DMS114 treated with DMSO at 0.1 percent for 48 hours (cell line): ENCODE data around the gene PPIP5K1.
A peak's percentile ranks its signal among the peaks of the same experiment; 100 is the strongest.

Source experiments
- DNase-seq: peaks from one replicate; lab custom pipeline; 2025; ENCODE audit not compliant: unreplicated experiment; lab: John Stamatoyannopoulos, UW

The PPIP5K1 gene

GRCh38 chr15:43492673-43493601 lies 97.1 kb downstream of the PPIP5K1 start, which contains the start of gene TP53BP1:
Gene TP53BP1 (minus strand): TSS chr15:43493156. CDS start chr15:43493043, 113 bp downstream.
- DNase-seq = peak; percentile 94

GRCh38 chr15:43492266-43492665 lies 97.7 kb downstream of the PPIP5K1 start:
- no peak for DNase-seq

DNA sequence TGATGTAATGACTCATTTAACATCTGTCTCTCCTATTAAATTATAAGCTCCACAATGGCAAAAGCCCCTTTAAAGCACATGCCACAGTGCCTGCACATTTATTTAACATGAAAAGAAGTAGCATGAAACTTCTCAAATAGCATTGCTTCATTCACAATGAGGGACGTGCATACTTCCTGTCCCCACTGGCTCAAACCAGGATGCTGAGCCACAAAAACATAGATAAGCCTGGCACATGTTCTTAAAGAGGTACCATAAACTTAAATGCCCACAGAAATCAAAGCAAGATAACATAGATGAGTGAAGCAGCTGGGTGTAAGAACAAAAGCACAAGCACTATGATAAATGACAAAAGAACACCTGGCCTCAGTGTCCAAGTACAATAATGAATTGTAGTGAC lies 100.8 kb downstream of the PPIP5K1 start:
- no peak for DNase-seq

DNA sequence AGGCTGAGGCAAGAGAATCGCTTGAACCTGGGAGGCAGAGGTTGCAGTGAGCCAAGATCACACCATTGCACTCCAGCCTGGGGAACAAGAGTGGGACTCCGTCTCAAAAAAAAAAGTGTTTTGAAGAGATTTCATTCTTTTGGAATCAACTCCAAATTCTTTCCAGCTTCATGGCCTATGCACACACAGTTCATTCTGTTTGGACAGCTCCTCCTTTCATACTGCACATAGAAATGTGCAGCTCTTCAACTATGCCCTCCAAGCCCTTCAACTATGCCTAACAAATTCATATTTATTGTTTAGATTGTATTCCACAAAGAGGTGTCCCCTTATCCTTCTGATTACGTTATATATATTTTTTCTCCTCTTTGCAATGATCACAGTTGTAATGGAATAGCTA lies 101.2 kb downstream of the PPIP5K1 start:
- no peak for DNase-seq

DNA sequence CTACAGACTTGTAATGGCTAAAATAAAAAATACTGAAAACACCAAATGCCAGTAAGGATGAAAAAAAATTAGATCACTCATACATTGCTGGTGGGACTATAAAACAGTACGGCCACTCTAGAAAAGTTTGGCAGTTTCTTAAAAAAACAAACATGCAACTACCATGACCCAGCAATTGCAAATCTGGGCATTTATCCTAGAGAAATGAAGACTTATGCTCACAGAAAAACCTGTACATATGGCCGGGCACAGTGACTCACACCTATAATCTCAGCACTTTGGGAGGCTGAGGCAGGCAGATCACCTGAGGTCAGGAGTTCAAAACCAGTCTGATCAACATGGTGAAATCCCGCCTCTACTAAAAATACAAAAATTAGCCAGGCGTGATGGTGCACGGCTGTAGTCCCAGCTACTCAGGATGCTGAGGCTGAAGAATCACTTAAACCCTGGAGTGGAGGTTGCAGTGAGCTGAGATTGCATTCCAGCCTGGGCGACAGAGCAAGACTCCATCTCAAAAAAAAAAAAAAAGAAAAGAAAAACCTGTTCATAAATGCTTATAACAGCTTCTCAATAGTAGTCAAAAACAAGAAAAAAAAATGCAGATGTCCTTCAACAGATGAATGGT lies 102.6 kb downstream of the PPIP5K1 start:
- no peak for DNase-seq

DNA sequence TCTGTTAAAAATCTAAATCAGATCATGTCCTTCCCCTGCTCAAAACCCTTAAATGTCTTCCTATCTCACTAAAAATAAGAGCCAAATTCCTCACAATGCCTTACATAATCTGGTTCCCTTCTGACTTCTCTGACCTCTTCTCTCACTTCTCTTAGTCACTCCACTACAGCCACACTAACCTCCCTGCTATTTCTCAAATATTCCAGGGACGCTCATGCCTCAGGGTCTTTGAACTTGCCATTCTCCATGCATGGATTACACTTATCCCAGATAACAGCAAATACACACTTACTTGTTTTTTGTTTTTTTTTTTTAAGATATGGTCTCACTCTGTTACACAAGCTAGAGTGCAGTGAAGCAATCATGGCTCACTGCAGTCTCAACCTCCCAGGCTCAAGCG lies 105.6 kb downstream of the PPIP5K1 start:
- DNase-seq = no peak
